HepG2 (cell line): ENCODE data around the gene GALNT18. TPM values are rescaled to one million over a fixed set of nuclear protein-coding genes. Genes with fewer than 3 reads are reported as not detected.

Source experiments
- RERE ChIP-seq: IDR thresholded peaks from 2 replicates; pipeline ENCODE4 v1.6.1; 2016; ENCODE audit warnings: low read depth, missing genetic modification reagents, missing compliant biosample characterization
- SP4 ChIP-seq: sonication (generic); formaldehyde crosslinking; IDR thresholded peaks from 2 replicates; pipeline ENCODE4 v1.8.1; 2023; ENCODE audit warnings: mild to moderate bottlenecking, missing genetic modification reagents
- ZNF253 ChIP-seq: sonication (generic); formaldehyde crosslinking; IDR thresholded peaks from 2 replicates; pipeline ENCODE4 v1.8.0; 2022; ENCODE audit warnings: mild to moderate bottlenecking, missing genetic modification reagents, borderline replicate concordance
- ZNF280B ChIP-seq: sonication (generic); formaldehyde crosslinking; IDR thresholded peaks from 2 replicates; pipeline ENCODE4 v1.5.0; 2020; ENCODE audit warnings: missing genetic modification reagents, mild to moderate bottlenecking, borderline replicate concordance
- ZNF7 ChIP-seq: IDR thresholded peaks from 2 replicates; pipeline ENCODE4 v1.6.1; 2016; ENCODE audit warnings: missing biosample characterization, missing genetic modification reagents
- ZNF883 ChIP-seq: sonication (generic); formaldehyde crosslinking; IDR thresholded peaks from 2 replicates; pipeline ENCODE4 v1.5.1; 2020; ENCODE audit warnings: mild to moderate bottlenecking, missing genetic modification reagents; ENCODE audit errors: not compliant biosample characterization
- polyA plus RNA-seq, 8 experiments: library from polyadenylated mRNA; depleted of rRNA in 3 of 8; stranded (reverse) in 7 of 8; unstranded in 1 of 8; fragments of >200 nt; fragmentation: Illumina TruSeq in 4 of 8; extraction: Trizol in 4 of 8; gene quantifications; 2 replicates each; pipeline versions ENCODE4 v1.2.1 to v1.2.3, GENCODE V29; 2011 to 2016; ENCODE audit warnings: low read depth in 4 of 8, missing spikeins in 1 of 8, mixed read lengths in 1 of 8; ENCODE audit not compliant: insufficient read depth in 1 of 8
- total RNA-seq, 5 experiments: library from RNA; depleted of rRNA; stranded (reverse); fragments of >200 nt; fragmentation: Illumina TruSeq; extraction: Trizol; gene quantifications; 2 replicates each; pipeline ENCODE4 v1.2.3, GENCODE V29; 2016; ENCODE audit warnings: low read depth in 1 of 5

Gene GALNT18
- total and polyA plus RNA-seq, 2 of the 13 experiments (the other 11 are each of a cell fraction or from before 2014, with no cell fraction given): 0.11 TPM; not detected in 1

GRCh38 chr11:11568651-11569229, 53.1 kb downstream of the GALNT18 start (continued):
- TF ChIP-seq RERE (CRISPR knock-in tag): no peak
- TF ChIP-seq ZNF883 (CRISPR knock-in tag): no peak
- TF ChIP-seq SP4 (CRISPR knock-in tag): no peak
- TF ChIP-seq ZNF7 (CRISPR knock-in tag): no peak
- no peak for TF ChIP-seq ZNF280B (CRISPR knock-in tag)
- TF ChIP-seq ZNF253 (CRISPR knock-in tag): no peak
- TF ChIP-seq, all 625 proteins: peak for 0
